NT2/D1 (cell line): ENCODE data around the gene ZMAT5.

ENCODE experiments used
- SUZ12 ChIP-seq: IDR thresholded peaks from 2 replicates; pipeline ENCODE4 v1.6.1; 2011; ENCODE audit not compliant: insufficient read length, insufficient read depth; ENCODE audit errors: extremely low read depth
- YY1 ChIP-seq: IDR thresholded peaks from 2 replicates; pipeline ENCODE4 v1.6.1; 2011; ENCODE audit not compliant: insufficient read length, insufficient read depth
- ZNF274 ChIP-seq: IDR thresholded peaks from 2 replicates; pipeline ENCODE4 v1.6.1; 2011; ENCODE audit warnings: mild to moderate bottlenecking, low read depth, low read length

DNA sequence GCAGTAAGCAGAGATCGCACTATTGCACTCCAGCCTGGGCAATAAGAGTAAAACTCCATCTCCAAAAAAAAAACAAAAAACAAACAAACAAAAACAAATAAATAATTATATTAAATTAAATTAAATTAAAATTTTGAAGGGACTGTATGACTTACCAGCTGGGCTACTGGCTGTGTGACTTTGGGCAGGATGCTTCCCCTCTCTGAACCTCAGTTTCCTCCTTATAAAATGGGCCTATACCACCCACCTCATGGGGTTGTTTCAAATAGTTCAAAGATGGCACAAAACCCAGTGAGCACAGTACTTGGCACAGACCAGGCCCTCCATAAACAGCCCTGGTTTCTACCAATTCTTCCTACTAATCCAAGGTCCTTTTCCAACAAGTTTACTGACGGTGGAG is 36.4 kb upstream of the ZMAT5 start:
- no peak for TF ChIP-seq YY1
- TF ChIP-seq SUZ12 = no peak
- TF ChIP-seq ZNF274 = no peak
